ENCODE data around the gene HTR6. TPM values are rescaled to one million over a fixed set of nuclear protein-coding genes. Genes with fewer than 3 reads are reported as not detected.

Gene HTR6
- total RNA-seq, 1 donor from 2014 or later, result 0.11 TPM

DNA sequence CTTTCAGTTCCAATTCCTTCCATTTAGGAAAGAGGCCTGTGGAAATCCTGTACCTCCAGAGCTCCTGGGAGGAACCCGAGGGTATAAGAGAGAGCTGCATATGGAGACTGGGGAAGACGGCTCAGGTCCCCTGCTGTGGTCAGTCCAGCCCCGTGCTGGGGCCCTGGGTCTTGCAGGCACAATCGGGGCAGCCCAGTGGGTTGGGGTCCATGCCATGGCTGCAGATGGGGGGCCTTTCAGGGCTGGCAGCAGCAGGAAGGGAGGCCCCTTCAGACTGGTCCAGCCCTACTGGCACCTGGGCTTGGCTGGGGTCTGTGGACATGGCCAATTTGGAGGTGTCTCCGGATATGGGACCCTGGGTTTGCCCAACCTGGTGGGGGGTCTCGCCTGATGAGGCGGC, 18.2 kb downstream of the HTR6 start:
- no peak overlapping the region for H3K27ac Mint-ChIP-seq (ENCODE audit: unreplicated experiment)
- H3K27me3 Mint-ChIP-seq (ENCODE audit: low read depth, unreplicated experiment), result peaks cover 17% of the 10 kb centered on the region
- peaks cover 2% of the 10 kb centered on the region for H3K9me3 Mint-ChIP-seq (ENCODE audit: unreplicated experiment)
- Histone ChIP-seq H3K4me2 (ENCODE audit: low read length) (no peak overlapping the region), H3K4me3 (ENCODE audit: insufficient read depth, low read depth, low read length) (no peak overlapping the region), H3K9me3 (ENCODE audit: insufficient read depth, low read depth, low read length) (no peaks in the 10 kb centered on the region), H3K9ac (ENCODE audit: low read length) (no peak overlapping the region), H3K27me3 (ENCODE audit: insufficient read depth, low read length) (no peaks in the 10 kb centered on the region), H3K4me1 (ENCODE audit: insufficient read depth, low read length) (peaks cover 3% of the 10 kb centered on the region), H3K27ac (ENCODE audit: low read depth, low read length) (no peak overlapping the region), H2AFZ (ENCODE audit: low read depth, low read length) (no peak overlapping the region), H4K20me1 (ENCODE audit: insufficient read depth, low read length) (no peaks in the 10 kb centered on the region), H3K79me2 (ENCODE audit: insufficient read depth, low read length) (no peaks in the 10 kb centered on the region), H3K36me3 (ENCODE audit: insufficient read depth, low read length) (no peaks in the 10 kb centered on the region)
- peaks cover 4% of the 10 kb centered on the region for H3K4me1 Mint-ChIP-seq (ENCODE audit: low read depth, unreplicated experiment)
- DNase-seq (ENCODE audit: low read depth), result no peak
- TF ChIP-seq CTCF (IDR thresholded peaks at IDR 0.05; ENCODE audit: insufficient read depth, low read depth, low read length), result no peak
- TF ChIP-seq EZH2 (IDR thresholded peaks at IDR 0.05; ENCODE audit: insufficient read depth, low read length), result no peak
- no peak overlapping the region for H3K4me3 Mint-ChIP-seq (ENCODE audit: unreplicated experiment)
- no peak for FAIRE-seq
- peaks cover 2% of the 10 kb centered on the region for H3K36me3 Mint-ChIP-seq (ENCODE audit: low read depth, unreplicated experiment)

DNA sequence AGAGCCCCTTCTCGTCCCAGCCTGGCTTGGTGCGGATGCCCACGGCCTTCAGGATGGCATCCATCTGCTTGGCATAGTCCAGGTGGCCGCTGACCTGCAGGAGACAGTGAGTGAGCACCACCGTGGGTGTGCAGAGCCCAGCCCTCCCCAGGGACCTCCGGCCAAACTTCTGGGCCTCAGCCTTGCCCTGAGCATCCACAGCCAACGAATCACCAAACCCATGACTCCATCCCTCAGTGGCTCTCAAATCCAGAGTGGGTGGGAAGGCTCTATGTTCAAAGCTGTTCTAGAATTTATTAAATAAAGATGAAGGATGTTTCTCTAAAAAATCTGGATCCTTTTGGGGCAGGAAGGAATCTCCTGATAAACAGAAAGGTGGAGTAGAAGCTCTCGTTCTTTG, 18.7 kb downstream of the HTR6 start:
- Histone ChIP-seq H3K9me3 (ENCODE audit: insufficient read depth, low read depth, low read length) (no peaks in the 10 kb centered on the region), H4K20me1 (ENCODE audit: insufficient read depth, low read length) (no peaks in the 10 kb centered on the region), H3K4me3 (ENCODE audit: insufficient read depth, low read depth, low read length) (no peak overlapping the region), H3K4me1 (ENCODE audit: insufficient read depth, low read length) (peaks cover 3% of the 10 kb centered on the region), H3K27me3 (ENCODE audit: insufficient read depth, low read length) (no peaks in the 10 kb centered on the region), H3K79me2 (ENCODE audit: insufficient read depth, low read length) (no peaks in the 10 kb centered on the region), H3K9ac (ENCODE audit: low read length) (no peak overlapping the region), H3K27ac (ENCODE audit: low read depth, low read length) (no peak overlapping the region), H3K4me2 (ENCODE audit: low read length) (no peak overlapping the region), H2AFZ (ENCODE audit: low read depth, low read length) (no peak overlapping the region), H3K36me3 (ENCODE audit: insufficient read depth, low read length) (no peaks in the 10 kb centered on the region)
- Mint-ChIP-seq H3K4me3 (ENCODE audit: unreplicated experiment) (no peak overlapping the region), H3K27me3 (ENCODE audit: low read depth, unreplicated experiment) (peaks cover 15% of the 10 kb centered on the region), H3K27ac (ENCODE audit: unreplicated experiment) (no peak overlapping the region), H3K9me3 (ENCODE audit: unreplicated experiment) (no peaks in the 10 kb centered on the region), H3K36me3 (ENCODE audit: low read depth, unreplicated experiment) (peaks cover 2% of the 10 kb centered on the region), H3K4me1 (ENCODE audit: low read depth, unreplicated experiment) (peaks cover 4% of the 10 kb centered on the region)
- DNase-seq (ENCODE audit: low read depth) (no peak), FAIRE-seq (no peak)
- TF ChIP-seq EZH2 (IDR thresholded peaks at IDR 0.05; ENCODE audit: insufficient read depth, low read length) (no peak), CTCF (IDR thresholded peaks at IDR 0.05; ENCODE audit: insufficient read depth, low read depth, low read length) (no peak)

DNA sequence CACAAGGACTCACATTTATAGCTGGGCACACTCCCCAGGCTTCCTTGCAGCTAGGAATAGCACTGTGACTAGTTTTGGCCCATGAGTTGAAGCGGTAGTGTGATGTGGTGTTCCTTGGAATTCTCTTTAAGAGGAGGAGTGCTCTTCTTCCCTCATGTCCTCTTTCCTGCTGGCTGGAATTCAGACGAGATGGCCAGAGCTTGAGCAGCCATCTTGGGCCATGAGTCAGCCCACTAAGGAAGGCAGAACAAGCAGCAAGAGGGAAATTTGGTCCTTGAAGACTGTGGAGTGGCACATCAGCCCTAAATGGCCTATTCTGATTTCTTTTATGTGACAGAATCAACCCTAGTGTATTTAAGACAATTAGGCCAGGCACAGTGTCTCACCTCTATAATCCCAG, 20.0 kb downstream of the HTR6 start:
- H3K79me2 ChIP-seq (ENCODE audit: insufficient read depth, low read length), result no peaks in the 10 kb centered on the region
- H3K9ac ChIP-seq (ENCODE audit: low read length), result no peak overlapping the region
- H3K36me3 ChIP-seq (ENCODE audit: insufficient read depth, low read length), result no peaks in the 10 kb centered on the region
- FAIRE-seq, result no peak
- H3K36me3 Mint-ChIP-seq (ENCODE audit: low read depth, unreplicated experiment), result peaks cover 2% of the 10 kb centered on the region
- H3K4me3 ChIP-seq (ENCODE audit: insufficient read depth, low read depth, low read length), result no peak overlapping the region
- H2AFZ ChIP-seq (ENCODE audit: low read depth, low read length), result no peak overlapping the region
- H3K27me3 ChIP-seq (ENCODE audit: insufficient read depth, low read length), result no peaks in the 10 kb centered on the region
- H3K4me1 Mint-ChIP-seq (ENCODE audit: low read depth, unreplicated experiment), result peaks cover 4% of the 10 kb centered on the region
- H3K9me3 Mint-ChIP-seq (ENCODE audit: unreplicated experiment), result no peaks in the 10 kb centered on the region
- H3K27me3 Mint-ChIP-seq (ENCODE audit: low read depth, unreplicated experiment), result peaks cover 10% of the 10 kb centered on the region
- TF ChIP-seq EZH2 (IDR thresholded peaks at IDR 0.05; ENCODE audit: insufficient read depth, low read length), result no peak
- TF ChIP-seq CTCF (IDR thresholded peaks at IDR 0.05; ENCODE audit: insufficient read depth, low read depth, low read length), result no peak
- H3K4me3 Mint-ChIP-seq (ENCODE audit: unreplicated experiment), result no peak overlapping the region
- no peak overlapping the region for H3K27ac ChIP-seq (ENCODE audit: low read depth, low read length)
- H3K27ac Mint-ChIP-seq (ENCODE audit: unreplicated experiment), result no peak overlapping the region
- H3K4me2 ChIP-seq (ENCODE audit: low read length), result no peak overlapping the region
- H3K9me3 ChIP-seq (ENCODE audit: insufficient read depth, low read depth, low read length), result no peaks in the 10 kb centered on the region
- no peak for DNase-seq (ENCODE audit: low read depth)
- H3K4me1 ChIP-seq (ENCODE audit: insufficient read depth, low read length), result peaks cover 3% of the 10 kb centered on the region
- no peaks in the 10 kb centered on the region for H4K20me1 ChIP-seq (ENCODE audit: insufficient read depth, low read length)

All from astrocyte (in vitro differentiated cells and primary cell).